Upper lobe of left lung (tissue), 6 donors: ENCODE results near the gene ZSWIM8. TPM values are rescaled to one million over a fixed set of nuclear protein-coding genes. Genes with fewer than 3 reads are reported as not detected.
"Not testable (repeated sequence)": the region's sequence is repeated elsewhere in the genome, so short reads cannot be mapped to it uniquely, and the experiment has no call there.

Source experiments
- ATAC-seq, 2 donors: fragments of 200-7000 bp; cut with Tn5 transposase; one replicate each; pipeline ENCODE4 v1.9.1; 2022; ENCODE audit warnings: mild to moderate bottlenecking in 2 of 2, moderate library complexity in 2 of 2; ENCODE audit not compliant: low FRiP score in 2 of 2
- DNase-seq, 2 donors: peaks; one replicate each; pipeline ENCODE4 v3.0.0-alpha.2; 2019 to 2020
- H3K27ac ChIP-seq, 4 donors: fragments of 200-600 bp; sonication (generic); one replicate each; pipeline ENCODE4 v1.5.1; 2016 to 2019
- H3K27me3 ChIP-seq, 4 donors: fragments of 200-600 bp; sonication (generic); one replicate each; pipeline ENCODE4 v1.5.1; 2017 to 2019
- H3K36me3 ChIP-seq, 4 donors: fragments of 200-600 bp; sonication (generic); one replicate each; pipeline ENCODE4 v1.5.1; 2016 to 2019
- H3K4me1 ChIP-seq, 4 donors: fragments of 200-600 bp; sonication (generic); one replicate each; pipeline ENCODE4 v1.5.1; 2018 to 2019
- H3K4me3 ChIP-seq, 4 donors: fragments of 200-600 bp; sonication (generic); one replicate each; pipeline ENCODE4 v1.5.1; 2017 to 2019; ENCODE audit warnings: mild to moderate bottlenecking in 2 of 4, moderate library complexity in 1 of 4
- H3K9me3 ChIP-seq, 4 donors: fragments of 200-600 bp; sonication (generic); one replicate each; pipeline ENCODE4 v1.5.1; 2018 to 2019
- CTCF ChIP-seq, 6 experiments: fragments of 450-650 bp in 4 of 6; fragments of 200-600 bp in 2 of 6; sonication (generic) in 2 of 6; IDR thresholded peaks; one replicate each; pipeline ENCODE4 v1.5.1; 2016 to 2019; ENCODE audit warnings: antibody characterized with exemption in 6 of 6
- EP300 ChIP-seq, 4 donors: sonication (generic); formaldehyde crosslinking; IDR thresholded peaks; one replicate each; pipeline ENCODE4 v1.5.1; 2017; ENCODE audit warnings: antibody characterized with exemption in 4 of 4, control low read depth in 2 of 4
- POLR2A ChIP-seq, 4 donors: fragments of 450-650 bp; IDR thresholded peaks; one replicate each; pipeline ENCODE4 v1.5.1; 2016 to 2017; ENCODE audit warnings: antibody characterized with exemption in 4 of 4, mild to moderate bottlenecking in 2 of 4
- POLR2AphosphoS5 ChIP-seq, 2 donors: sonication (generic); formaldehyde crosslinking; IDR thresholded peaks; one replicate each; pipeline ENCODE4 v1.5.1; 2017; ENCODE audit warnings: antibody characterized with exemption in 2 of 2
- WGBS, 2 donors: methylation state at CpG; one replicate each; pipeline ENCODE4 v1.1.5; 2017 to 2018; 5-methylcytosine and 5-hydroxymethylcytosine counted together
- total RNA-seq, 6 donors: library from RNA; depleted of rRNA in 4 of 6; stranded (reverse); fragments of >200 nt in 4 of 6; gene quantifications; one replicate each; pipeline versions ENCODE4 v1.1.0 to v1.2.1, GENCODE V29; 2016 to 2021
- donor health status: DM: no; HTN: no; CAD: no; lungs with moderate emphysema.
- donor health status: DM: no; HTN: yes; CAD: no; lungs with severe emphysema.

ZSWIM8 gene
- total RNA-seq, 6 donors from 2014 or later: 54.9 to 202 (median 109) TPM

- H3K4me3 ChIP-seq: no peak overlapping the region
- H3K4me1 ChIP-seq: peaks cover 8 to 18% (median 15%) of the 10 kb centered on the region in 4 donors
- H3K9me3 ChIP-seq: no peaks in the 10 kb centered on the region
- no peak overlapping the region for H3K27ac ChIP-seq
- TF ChIP-seq EP300 (IDR thresholded peaks at IDR 0.05): no peak
- TF ChIP-seq CTCF (IDR thresholded peaks at IDR 0.05): no peak
- no peak for TF ChIP-seq POLR2AphosphoS5 (IDR thresholded peaks at IDR 0.05)
- no peak for TF ChIP-seq POLR2A (IDR thresholded peaks at IDR 0.05)
- ATAC-seq (no peak), DNase-seq (no peak)
- 86 to 89% methylated on average over 7 of the region's 7 CpGs for WGBS, 2 donors
- peaks cover 4 to 57% (median 36%) of the 10 kb centered on the region in 4 donors for H3K36me3 ChIP-seq
- no peaks in the 10 kb centered on the region for H3K27me3 ChIP-seq
These were observed 38.0 kb downstream of the ZSWIM8 start for GRCh38 chr10:73823391-73823790.

DNA sequence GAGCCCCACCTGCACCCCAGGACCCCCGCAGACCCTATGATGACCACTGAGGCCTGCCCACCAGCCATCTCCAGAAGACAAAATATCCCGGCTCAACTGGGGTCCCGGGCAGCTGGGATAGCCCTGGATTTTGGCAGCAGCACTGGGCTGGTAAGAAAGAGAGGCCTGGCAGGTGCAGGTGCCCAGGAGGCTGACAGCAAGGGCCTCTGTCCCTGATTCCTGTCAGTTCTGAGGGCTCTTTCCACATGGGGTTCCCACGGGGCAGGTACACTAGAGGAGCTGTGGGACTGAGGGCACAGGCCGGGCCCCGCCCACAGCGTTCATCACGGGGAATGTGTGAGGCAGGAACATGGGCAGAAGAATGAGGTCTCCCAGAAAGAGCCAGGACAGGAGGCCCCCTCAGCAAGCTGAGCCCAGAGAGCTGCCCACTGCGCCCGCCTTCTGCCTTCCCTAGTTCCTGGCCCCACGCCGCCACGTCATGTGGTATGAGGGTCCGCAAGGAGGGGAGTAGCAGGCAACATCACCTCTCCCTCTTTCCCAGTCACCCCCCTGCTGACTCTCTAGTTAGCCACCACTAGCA lies 38.8 kb downstream of the ZSWIM8 start:
- Histone ChIP-seq H3K4me3 (no peak overlapping the region), H3K27me3 (no peaks in the 10 kb centered on the region), H3K27ac (no peak overlapping the region), H3K9me3 (no peaks in the 10 kb centered on the region), H3K36me3 (peaks cover 4 to 61% (median 36%) of the 10 kb centered on the region in 4 donors), H3K4me1 (peaks cover 7 to 10% (median 9%) of the 10 kb centered on the region in 4 donors)
- ATAC-seq: no peak
- TF ChIP-seq CTCF (IDR thresholded peaks at IDR 0.05) (no peak), POLR2A (IDR thresholded peaks at IDR 0.05) (no peak), EP300 (IDR thresholded peaks at IDR 0.05) (no peak), POLR2AphosphoS5 (IDR thresholded peaks at IDR 0.05) (no peak)
- no peak for DNase-seq
- 94% methylated on average over 6 to 14 of the region's 14 CpGs for WGBS, 2 donors

- Histone ChIP-seq H3K4me3 (no peak overlapping the region), H3K4me1 (no peaks in the 10 kb centered on the region), H3K36me3 (peaks cover 4 to 61% (median 33%) of the 10 kb centered on the region in 4 donors), H3K27ac (no peak overlapping the region), H3K27me3 (no peaks in the 10 kb centered on the region), H3K9me3 (no peaks in the 10 kb centered on the region)
- WGBS, 2 donors: 95 to 97% methylated on average over 18 to 19 of the region's 19 CpGs
- TF ChIP-seq CTCF (IDR thresholded peaks at IDR 0.05) (no peak), POLR2A (IDR thresholded peaks at IDR 0.05) (no peak), EP300 (IDR thresholded peaks at IDR 0.05) (no peak), POLR2AphosphoS5 (IDR thresholded peaks at IDR 0.05) (no peak)
- ATAC-seq: peak in 1 of 2 donors; percentile 19
- DNase-seq: no peak
These were observed 42.1 kb downstream of the ZSWIM8 start for GRCh38 chr10:73827346-73828089.

- Histone ChIP-seq H3K4me1 (no peaks in the 10 kb centered on the region), H3K9me3 (no peaks in the 10 kb centered on the region), H3K4me3 (no peak overlapping the region), H3K27me3 (no peaks in the 10 kb centered on the region), H3K27ac (no peak overlapping the region), H3K36me3 (peaks cover 4 to 60% (median 30%) of the 10 kb centered on the region in 4 donors)
- ATAC-seq (no peak), DNase-seq (no peak)
- WGBS, 2 donors: 85 to 96% methylated on average over 6 of the region's 6 CpGs
- no peak for TF ChIP-seq EP300 (IDR thresholded peaks at IDR 0.05)
- no peak for TF ChIP-seq CTCF (IDR thresholded peaks at IDR 0.05)
- no peak for TF ChIP-seq POLR2AphosphoS5 (IDR thresholded peaks at IDR 0.05)
- TF ChIP-seq POLR2A (IDR thresholded peaks at IDR 0.05): no peak
These were observed 42.8 kb downstream of the ZSWIM8 start for GRCh38 chr10:73828161-73828560.

DNA sequence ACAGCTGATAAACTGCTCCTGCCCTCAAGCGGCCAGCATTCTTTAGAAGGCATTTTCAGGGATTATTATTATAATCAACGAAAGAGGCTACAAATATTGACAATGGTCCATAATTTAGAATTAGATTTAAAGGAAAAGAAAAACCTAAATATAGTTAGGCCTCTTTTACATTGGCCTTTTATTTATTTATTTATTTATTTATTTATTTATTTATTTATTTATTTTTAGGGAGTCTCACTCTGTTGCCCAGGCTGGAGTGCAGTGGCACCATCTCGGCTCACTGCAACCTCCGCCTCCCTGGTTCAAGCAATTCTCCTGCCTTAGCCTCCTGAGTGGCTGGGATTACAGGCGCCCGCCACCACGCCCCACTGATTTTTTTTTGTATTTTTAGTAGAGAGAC lies 43.7 kb downstream of the ZSWIM8 start:
- not testable (repeated sequence) for DNase-seq, H3K9me3 ChIP-seq, H3K27me3 ChIP-seq, ATAC-seq, H3K4me3 ChIP-seq, H3K27ac ChIP-seq, H3K4me1 ChIP-seq
- peaks cover 4 to 51% (median 22%) of the 10 kb centered on the region in 4 donors for H3K36me3 ChIP-seq
- WGBS, 2 donors: 90 to 96% methylated on average over 7 of the region's 7 CpGs
